Stimulated activated CD4-positive, alpha-beta T cell treated with anti-CD3 and anti-CD28 coated beads, TNF-alpha, amount 100 ng/mL, for 4 hours (primary cell): ENCODE results near the gene VOPP1.

ENCODE experiments used
- DNase-seq, 3 experiments: peaks; one replicate each; pipeline ENCODE4 v3.0.0-alpha.2; 2020; ENCODE audit warnings: low read depth in 3 of 3

The VOPP1 gene

GRCh38 chr7:55555160-55555559, 17.1 kb downstream of the VOPP1 start:
- no peak for DNase-seq

GRCh38 chr7:55554038-55554437, 18.3 kb downstream of the VOPP1 start:
- DNase-seq = no peak

- no peak for DNase-seq
Observed at GRCh38 chr7:55553024-55553345, 19.3 kb downstream of the VOPP1 start.

GRCh38 chr7:55552320-55553023, 19.8 kb downstream of the VOPP1 start:
- no peak for DNase-seq

GRCh38 chr7:55550841-55551537, 21.3 kb downstream of the VOPP1 start:
- no peak for DNase-seq

GRCh38 chr7:55550010-55550663, 22.2 kb downstream of the VOPP1 start:
- no peak for DNase-seq

- no peak for DNase-seq
Observed at GRCh38 chr7:55549457-55549856, 22.8 kb downstream of the VOPP1 start.

- no peak for DNase-seq
Observed at GRCh38 chr7:55548295-55548731, 24.0 kb downstream of the VOPP1 start.

GRCh38 chr7:55546814-55547213, 25.5 kb downstream of the VOPP1 start:
- DNase-seq = peak in 1 of 3 experiments; percentile 28

- DNase-seq = no peak
Observed at GRCh38 chr7:55545496-55545895, 26.8 kb downstream of the VOPP1 start.

- DNase-seq = no peak
Observed at GRCh38 chr7:55540226-55540858, 32.0 kb downstream of the VOPP1 start.

GRCh38 chr7:55539380-55539779, 32.9 kb downstream of the VOPP1 start:
- no peak for DNase-seq

- DNase-seq = no peak
Observed at GRCh38 chr7:55538538-55538937, 33.8 kb downstream of the VOPP1 start.

- DNase-seq = no peak
Observed at GRCh38 chr7:55537458-55537990, 34.8 kb downstream of the VOPP1 start.

- no peak for DNase-seq
Observed at GRCh38 chr7:55536619-55537457, 35.5 kb downstream of the VOPP1 start.

- DNase-seq = no peak
Observed at GRCh38 chr7:55535617-55536016, 36.7 kb downstream of the VOPP1 start.

- DNase-seq = no peak
Observed at GRCh38 chr7:55534916-55535590, 37.2 kb downstream of the VOPP1 start.

GRCh38 chr7:55534262-55534915, 37.9 kb downstream of the VOPP1 start:
- DNase-seq = peak; percentile 33 to 42 (median 34)

- DNase-seq = no peak
Observed at GRCh38 chr7:55533729-55534080, 38.6 kb downstream of the VOPP1 start.

- DNase-seq = peak in 2 of 3 experiments; percentile 29 to 48
Observed at GRCh38 chr7:55533050-55533728, 39.1 kb downstream of the VOPP1 start.
